Esophagus (tissue), 2 donors: Measurements from ENCODE around the gene PRR33. TPM values are rescaled to one million over a fixed set of nuclear protein-coding genes. Genes with fewer than 3 reads are reported as not detected.

Experiments used
- H3K27ac ChIP-seq, 2 donors: one replicate each; pipeline ENCODE4 v1.5.1; 2013; ENCODE audit warnings: low read depth in 2 of 2, mild to moderate bottlenecking in 2 of 2, inconsistent platforms in 1 of 2, low read length in 1 of 2, moderate library complexity in 1 of 2
- H3K27me3 ChIP-seq, 2 donors: one replicate each; pipeline ENCODE4 v1.6.1; 2013; ENCODE audit warnings: low read length in 2 of 2, control low read depth in 1 of 2, mild to moderate bottlenecking in 1 of 2; ENCODE audit not compliant: insufficient read depth in 2 of 2, control insufficient read depth in 1 of 2
- H3K36me3 ChIP-seq, 2 donors: one replicate each; pipeline ENCODE4 v1.6.1; 2013; ENCODE audit warnings: low read length in 1 of 2; ENCODE audit not compliant: control insufficient read depth in 2 of 2, insufficient read depth in 2 of 2
- H3K4me1 ChIP-seq, 2 donors: one replicate each; pipeline ENCODE4 v1.6.1; 2013; ENCODE audit warnings: low read length in 1 of 2; ENCODE audit not compliant: control insufficient read depth in 2 of 2, insufficient read depth in 2 of 2
- H3K4me3 ChIP-seq, 2 donors: one replicate each; pipeline ENCODE4 v1.5.1; 2013; ENCODE audit warnings: low read length in 2 of 2, mild to moderate bottlenecking in 2 of 2, low read depth in 1 of 2, moderate library complexity in 1 of 2
- H3K9me3 ChIP-seq, 2 donors: one replicate each; pipeline ENCODE4 v1.6.1; 2013; ENCODE audit warnings: mild to moderate bottlenecking in 2 of 2, low read depth in 1 of 2, low read length in 1 of 2, moderate library complexity in 1 of 2; ENCODE audit not compliant: control insufficient read depth in 2 of 2, insufficient read depth in 1 of 2
- WGBS, 2 donors: extraction: QIAGEN DNeasy Blood & Tissue Kit; methylation state at CpG; one replicate each; pipeline ENCODE4 v1.1.7; 2013; 5-methylcytosine and 5-hydroxymethylcytosine counted together
- polyA plus RNA-seq, 2 donors: library from polyadenylated mRNA; stranded (reverse); fragments of 200-250 nt; gene quantifications; one replicate each; pipeline ENCODE4 v1.2.3, GENCODE V29; 2013
- donor health status: healthy with polysubstance abuse.
- donor health status: Bipolar disorder and iron deficiency.

Gene PRR33
- polyA plus RNA-seq, 2 donors, result 0.02 to 0.43 TPM

DNA sequence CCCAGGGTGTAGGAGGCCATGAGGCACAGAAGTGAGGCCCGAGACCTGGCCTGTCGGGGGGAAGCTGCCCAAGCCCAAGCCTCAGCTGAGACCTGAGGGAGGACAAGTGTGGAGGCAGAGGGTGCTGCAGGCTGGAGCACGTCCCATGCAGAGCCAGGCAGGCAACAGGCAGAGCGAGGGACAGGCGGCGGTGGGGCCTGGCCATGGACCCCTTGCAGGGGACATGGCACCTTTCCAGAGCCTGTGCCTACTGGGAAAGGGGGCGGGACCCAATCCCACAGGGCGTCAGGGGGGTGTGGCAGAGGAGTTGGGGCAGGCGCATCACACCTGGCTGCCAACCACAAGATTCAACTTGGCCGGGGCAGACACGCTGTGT is 48.6 kb downstream of the PRR33 start:
- no peak overlapping the region for H3K27ac ChIP-seq
- 53 to 55% methylated on average over 11 of the region's 11 CpGs for WGBS, 2 donors
- peaks cover 0 to 11% of the 10 kb centered on the region in 2 donors for H3K4me1 ChIP-seq

DNA sequence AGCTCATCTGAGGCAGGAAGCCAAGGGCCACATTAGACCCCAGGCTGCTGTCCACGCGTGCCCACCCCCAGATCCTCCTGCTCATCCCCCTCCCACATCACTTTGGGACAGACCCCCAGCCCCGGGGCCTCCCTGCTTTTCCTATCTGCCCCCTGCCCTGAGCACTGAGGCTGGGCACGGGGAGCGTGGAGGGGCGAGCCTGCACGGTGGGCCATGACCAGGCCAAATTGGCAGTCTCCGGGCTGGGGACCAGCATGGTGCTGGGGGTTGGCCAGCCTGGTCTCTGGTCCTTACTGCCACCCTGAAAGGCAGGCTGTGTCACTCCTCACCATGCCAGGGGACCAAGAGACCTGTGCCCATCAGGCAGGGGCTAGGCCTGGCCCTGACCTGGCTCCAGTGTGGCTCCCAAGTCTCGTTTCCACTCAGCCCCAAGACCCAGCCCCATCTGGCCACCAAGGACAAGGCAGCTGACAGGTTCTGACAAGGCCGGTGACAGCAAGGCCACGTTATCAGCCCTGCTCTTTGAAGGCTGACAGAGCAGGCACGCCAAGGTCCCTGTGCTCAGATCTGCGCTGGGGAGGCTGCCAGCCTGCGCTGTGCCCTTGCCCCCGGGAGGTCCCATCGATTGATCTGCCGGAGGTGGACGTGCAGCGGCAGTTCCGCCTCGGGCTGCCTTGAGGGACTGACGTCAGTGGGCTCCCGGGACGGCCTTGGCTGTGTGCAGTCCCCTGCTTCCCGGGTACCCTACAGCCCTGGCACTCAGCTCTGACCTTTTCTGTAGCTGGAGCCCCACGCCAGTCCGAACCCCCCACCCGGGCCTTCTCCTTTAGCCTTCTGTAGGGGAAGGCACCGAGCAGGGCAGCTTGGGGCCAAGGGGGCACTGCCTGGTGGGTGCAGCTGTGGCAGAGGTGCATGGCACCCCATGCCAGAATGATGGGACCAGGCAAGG is 49.3 kb downstream of the PRR33 start:
- Histone ChIP-seq H3K27ac (no peak overlapping the region), H3K4me1 (peaks cover 0 to 16% of the 10 kb centered on the region in 2 donors), H3K36me3 (peaks cover 0 to 7% of the 10 kb centered on the region in 2 donors), H3K4me3 (no peak overlapping the region), H3K9me3 (no peaks in the 10 kb centered on the region), H3K27me3 (no peaks in the 10 kb centered on the region)
- 60 to 65% methylated on average over 29 of the region's 29 CpGs for WGBS, 2 donors

More for the DNA sequence above, 48.6 kb downstream of the PRR33 start:
- no peaks in the 10 kb centered on the region for H3K9me3 ChIP-seq
- no peak overlapping the region for H3K4me3 ChIP-seq
- no peaks in the 10 kb centered on the region for H3K27me3 ChIP-seq
- H3K36me3 ChIP-seq, result peaks cover 0 to 7% of the 10 kb centered on the region in 2 donors

DNA sequence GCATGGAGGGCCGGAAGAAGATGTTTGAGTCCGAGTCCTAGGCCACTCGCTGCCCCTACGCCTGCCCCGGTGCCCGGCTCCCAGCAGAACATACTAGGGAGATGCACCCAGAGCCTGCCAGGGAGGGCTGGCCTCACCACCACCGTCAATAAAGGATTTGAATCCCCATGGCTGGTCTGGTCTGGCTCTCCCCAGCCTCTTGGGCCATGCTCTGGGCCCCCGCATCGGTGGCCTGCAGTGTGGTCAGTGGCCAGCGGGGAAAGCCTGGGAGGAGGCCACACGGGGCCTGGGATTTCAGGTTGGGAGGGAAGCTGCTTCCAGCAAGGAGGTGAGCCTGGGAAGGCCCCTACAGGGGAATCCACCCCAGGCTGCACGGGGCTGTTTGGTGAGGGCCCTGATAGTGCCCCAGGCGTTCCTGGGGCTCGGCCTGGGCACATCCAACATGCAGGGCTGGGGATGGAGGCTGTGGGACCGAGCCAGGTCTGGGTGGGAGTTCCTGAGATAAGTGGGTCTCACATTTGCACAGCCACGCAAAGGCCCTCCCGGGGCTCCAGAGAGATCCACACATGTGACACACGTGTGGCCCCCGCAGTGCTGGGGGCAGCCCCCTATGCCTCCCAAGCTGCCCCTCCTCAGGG is 50.1 kb downstream of the PRR33 start:
- Histone ChIP-seq H3K9me3 (no peaks in the 10 kb centered on the region), H3K4me1 (peaks cover 0 to 23% of the 10 kb centered on the region in 2 donors), H3K27ac (no peak overlapping the region), H3K27me3 (no peaks in the 10 kb centered on the region), H3K36me3 (peaks cover 0 to 9% of the 10 kb centered on the region in 2 donors), H3K4me3 (no peak overlapping the region)
- WGBS, 2 donors, result 75 to 83% methylated on average over 19 of the region's 19 CpGs

DNA sequence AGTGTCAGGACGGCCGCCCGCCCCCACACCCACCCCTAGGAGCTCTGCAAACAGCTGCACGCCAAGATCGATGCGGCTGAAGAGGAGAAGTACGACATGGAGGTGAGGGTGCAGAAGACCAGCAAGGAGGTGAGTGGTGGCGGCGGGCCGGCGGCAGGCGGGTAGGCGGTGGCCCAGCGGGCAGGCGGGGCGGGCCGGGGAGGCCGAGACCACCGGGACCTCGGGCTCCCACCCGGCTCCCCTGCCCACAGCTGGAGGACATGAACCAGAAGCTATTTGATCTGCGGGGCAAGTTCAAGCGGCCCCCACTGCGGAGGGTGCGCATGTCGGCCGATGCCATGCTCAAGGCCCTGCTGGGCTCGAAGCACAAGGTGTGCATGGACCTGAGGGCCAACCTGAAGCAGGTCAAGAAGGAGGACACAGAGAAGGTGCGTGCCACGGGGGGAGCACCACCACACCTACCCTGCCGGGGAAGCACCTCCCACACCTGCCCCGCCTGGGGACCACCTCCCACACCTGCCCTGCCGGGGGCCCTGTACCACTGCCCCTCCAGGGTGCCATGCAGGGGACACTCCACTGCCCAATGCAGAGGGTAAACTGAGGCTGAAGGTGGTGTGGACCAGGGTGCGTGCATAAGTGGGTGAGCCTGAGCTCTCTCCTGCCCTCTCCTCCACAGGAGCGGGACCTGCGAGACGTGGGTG is 50.8 kb downstream of the PRR33 start:
- H3K9me3 ChIP-seq, result no peaks in the 10 kb centered on the region
- H3K27ac ChIP-seq, result no peak overlapping the region
- peaks cover 0 to 9% of the 10 kb centered on the region in 2 donors for H3K36me3 ChIP-seq
- H3K4me3 ChIP-seq, result no peak overlapping the region
- 88 to 93% methylated on average over 37 of the region's 37 CpGs for WGBS, 2 donors
- H3K27me3 ChIP-seq, result no peaks in the 10 kb centered on the region
- H3K4me1 ChIP-seq, result peaks cover 0 to 27% of the 10 kb centered on the region in 2 donors

DNA sequence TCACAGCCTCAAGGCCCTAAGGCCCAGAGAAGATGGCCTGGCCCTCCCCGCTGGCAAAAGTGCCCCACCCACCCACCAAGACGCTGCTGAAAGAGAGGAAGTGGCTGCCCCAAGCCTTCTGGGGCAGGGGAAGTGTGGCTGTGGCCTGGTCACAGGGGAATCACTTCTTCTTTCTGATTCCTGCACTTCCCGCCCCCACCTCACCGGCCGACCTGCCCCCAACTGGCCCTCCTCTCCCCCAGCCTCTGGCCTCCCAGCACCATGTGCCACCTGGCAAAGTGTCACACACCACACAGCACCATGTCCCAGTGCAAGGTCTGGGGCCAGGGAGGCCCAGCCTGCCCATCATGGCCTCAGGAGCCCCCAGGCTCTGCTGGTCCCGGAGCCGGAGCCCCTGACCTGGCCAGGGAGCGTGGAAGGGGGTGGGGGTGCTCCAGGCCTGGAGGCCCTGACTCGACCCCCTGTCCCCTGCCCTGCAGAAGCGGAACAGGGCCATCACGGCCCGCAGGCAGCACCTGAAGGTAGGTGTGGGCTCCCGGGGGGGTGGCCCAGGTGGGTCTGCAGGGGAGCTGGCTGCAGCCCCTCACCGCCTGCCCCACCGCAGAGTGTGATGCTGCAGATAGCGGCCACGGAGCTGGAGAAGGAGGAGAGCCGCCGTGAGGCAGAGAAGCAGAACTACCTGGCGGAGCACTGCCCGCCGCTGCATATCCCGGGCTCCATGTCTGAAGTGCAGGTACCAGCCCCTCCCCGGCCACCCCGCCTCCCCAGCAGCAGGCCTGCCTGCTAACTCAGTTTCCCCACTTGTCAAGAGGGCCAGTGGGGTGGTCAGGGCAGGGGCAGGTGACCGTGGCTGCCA is 51.5 kb downstream of the PRR33 start:
- Histone ChIP-seq H3K9me3 (no peaks in the 10 kb centered on the region), H3K27me3 (no peaks in the 10 kb centered on the region), H3K4me1 (peaks cover 0 to 35% of the 10 kb centered on the region in 2 donors), H3K36me3 (peaks cover 0 to 9% of the 10 kb centered on the region in 2 donors), H3K4me3 (no peak overlapping the region), H3K27ac (no peak overlapping the region)
- 81% methylated on average over 20 to 26 of the region's 26 CpGs for WGBS, 2 donors

DNA sequence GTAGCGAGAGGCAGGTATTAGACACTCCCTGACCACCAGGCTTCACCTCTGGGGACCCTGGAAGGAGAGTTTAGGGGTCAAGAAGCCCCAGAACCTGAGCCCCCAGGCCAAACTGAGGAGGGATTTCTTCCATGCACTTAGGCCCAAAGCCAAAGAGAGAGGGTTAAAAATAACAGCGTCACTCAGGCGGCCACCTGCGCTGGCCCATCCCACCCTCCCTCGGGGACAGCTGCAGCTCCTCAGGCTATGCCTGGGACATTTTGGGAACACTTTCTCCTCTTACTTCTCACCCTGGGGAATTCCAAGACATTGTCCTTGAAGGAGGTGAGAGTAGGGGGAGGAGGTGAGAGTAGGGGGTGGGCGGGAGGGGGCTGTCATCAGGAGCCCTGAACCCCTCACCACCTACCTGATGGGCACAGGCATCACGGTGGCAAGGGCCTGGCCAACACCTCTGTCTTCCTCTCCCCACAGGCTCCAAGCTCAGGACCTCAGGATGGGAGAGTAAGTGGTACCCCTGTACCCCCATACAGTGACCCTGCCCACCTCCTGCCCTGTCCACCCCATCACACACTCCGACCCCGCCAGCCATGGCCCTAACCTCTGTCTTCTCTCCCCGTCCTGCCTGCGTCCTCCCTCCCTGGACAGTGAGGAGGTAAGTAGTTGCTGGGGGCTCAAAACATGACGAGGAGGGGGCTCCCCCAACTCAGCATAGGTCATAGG is 52.3 kb downstream of the PRR33 start:
- 74% methylated on average over 12 of the region's 12 CpGs for WGBS, 2 donors
- H3K4me1 ChIP-seq, result peaks cover 0 to 37% of the 10 kb centered on the region in 2 donors

DNA sequence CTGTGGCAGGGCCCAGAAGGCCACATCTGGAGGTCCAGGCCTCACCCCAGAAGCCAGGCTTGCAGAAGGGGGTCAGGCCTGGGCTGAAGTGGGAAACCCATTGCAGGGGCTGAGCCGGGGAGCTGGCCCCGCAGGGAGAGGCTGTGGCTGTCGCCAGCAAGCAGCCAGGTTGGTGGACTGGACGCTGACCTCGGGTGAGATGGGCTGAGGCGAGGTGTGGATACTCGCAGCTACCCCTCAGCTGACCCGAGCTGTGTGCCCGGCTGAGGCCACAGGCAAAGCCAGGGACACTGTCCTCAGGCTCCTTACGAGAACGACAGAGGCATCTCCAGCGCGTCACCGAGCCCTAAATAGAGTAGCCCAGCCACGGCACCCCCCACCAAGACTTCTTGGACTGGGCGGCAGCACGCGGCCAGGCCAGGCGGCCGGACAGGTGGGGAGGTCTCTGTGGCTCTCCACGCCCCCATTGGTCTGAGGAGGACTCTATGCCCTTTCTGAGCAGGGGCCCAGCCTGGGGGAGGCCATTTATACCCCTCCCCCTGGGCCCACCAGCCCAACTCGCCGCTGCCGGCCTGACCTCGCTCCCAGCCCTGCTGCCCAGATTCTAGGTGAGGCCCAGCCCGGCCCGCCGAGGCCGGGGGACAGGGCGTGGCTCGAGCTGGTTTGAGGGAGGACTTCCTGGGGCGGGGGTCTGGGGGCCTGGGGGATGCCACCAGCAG is 53.1 kb downstream of the PRR33 start, which contains the start of gene TNNI2:
TSS of gene TNNI2 (plus strand) at position 556 of the 719 bp plus-strand sequence. CDS start 716 bp downstream, outside the sequence.
- Histone ChIP-seq H3K27ac (no peak within 1 kb of the TSS), H3K36me3 (peaks cover 0 to 9% of the 10 kb centered on the region in 2 donors), H3K4me1 (peaks cover 0 to 41% of the 10 kb centered on the region in 2 donors), H3K27me3 (no peaks in the 10 kb centered on the region), H3K9me3 (no peaks in the 10 kb centered on the region), H3K4me3 (no peak within 1 kb of the TSS)
- WGBS, 2 donors, result 85 to 88% methylated on average over 28 to 32 of the region's 32 CpGs

More for the DNA sequence above, 52.3 kb downstream of the PRR33 start:
- H3K27me3 ChIP-seq, result no peaks in the 10 kb centered on the region
- H3K36me3 ChIP-seq, result peaks cover 0 to 9% of the 10 kb centered on the region in 2 donors
- H3K9me3 ChIP-seq, result no peaks in the 10 kb centered on the region
- no peak overlapping the region for H3K27ac ChIP-seq
- H3K4me3 ChIP-seq, result no peak overlapping the region
